Hindlimb muscle (tissue), 1 donor: ENCODE results near the gene SRCAP. TPM values are rescaled to one million over a fixed set of nuclear protein-coding genes. Genes with fewer than 3 reads are reported as not detected.
A peak's percentile ranks its signal among the peaks of the same experiment; 100 is the strongest.

ENCODE experiments used
- DNase-seq: peaks from one replicate; pipeline ENCODE4 v3.0.0-alpha.2; 2013
- polyA plus RNA-seq: library from polyadenylated mRNA; unstranded; fragments of 120-200 nt; gene quantifications from one replicate; pipeline ENCODE4 v1.2.1, GENCODE V29; 2013; ENCODE audit not compliant: insufficient read length

SRCAP gene
- polyA plus RNA-seq, 1 donor = 36.1 TPM

GRCh38 chr16:30777591-30778297 is 78.8 kb downstream of the SRCAP start:
- no peak for DNase-seq

- no peak for DNase-seq
Observed at GRCh38 chr16:30778549-30779244, 79.7 kb downstream of the SRCAP start.

- DNase-seq = no peak
Observed at GRCh38 chr16:30779596-30779995, 80.6 kb downstream of the SRCAP start.

- no peak for DNase-seq
Observed at GRCh38 chr16:30780021-30780420, 81.0 kb downstream of the SRCAP start.

GRCh38 chr16:30780549-30780948 is 81.6 kb downstream of the SRCAP start:
- no peak for DNase-seq

GRCh38 chr16:30782486-30783279 is 83.7 kb downstream of the SRCAP start:
- no peak for DNase-seq

GRCh38 chr16:30783280-30784109 is 84.5 kb downstream of the SRCAP start:
- DNase-seq = no peak

GRCh38 chr16:30784215-30784614 is 85.2 kb downstream of the SRCAP start:
- DNase-seq = no peak

GRCh38 chr16:30785126-30786106 is 86.4 kb downstream of the SRCAP start:
- no peak for DNase-seq

- no peak for DNase-seq
Observed at GRCh38 chr16:30786115-30786935, 87.4 kb downstream of the SRCAP start.

- DNase-seq = peak; percentile 84
Observed at GRCh38 chr16:30786936-30787612, 88.1 kb downstream of the SRCAP start, which contains the start of gene ZNF629. Gene ZNF629 (minus strand): TSS chr16:30787205. CDS start chr16:30784482, 2,723 bp downstream.

GRCh38 chr16:30787613-30788378 is 88.8 kb downstream of the SRCAP start:
- no peak for DNase-seq

Other genes starting within 250 kb of the SRCAP start
- 4.1 TPM for gene ITGAL, start 226.4 kb upstream of the SRCAP start, polyA plus RNA-seq
- gene ZNF768, start 172.6 kb upstream of the SRCAP start, polyA plus RNA-seq = 31.0 TPM
- 7.0 TPM for gene ZNF747, start 164.3 kb upstream of the SRCAP start, polyA plus RNA-seq
- gene ZNF764, start 140.8 kb upstream of the SRCAP start, polyA plus RNA-seq = 9.6 TPM
- gene ZNF688, start 127.5 kb upstream of the SRCAP start, polyA plus RNA-seq = 9.7 TPM
- 12.9 TPM for gene ZNF785, start 113.5 kb upstream of the SRCAP start, polyA plus RNA-seq
- gene ZNF689, start 88.8 kb upstream of the SRCAP start, polyA plus RNA-seq = 7.2 TPM
- 19.8 TPM for gene PRR14, start 48.2 kb upstream of the SRCAP start, polyA plus RNA-seq
- 40.6 TPM for gene FBRS, start 40.7 kb upstream of the SRCAP start, polyA plus RNA-seq
- gene PHKG2, start 49.3 kb downstream of the SRCAP start, polyA plus RNA-seq = 13.6 TPM
- gene CFAP119, start 62.9 kb downstream of the SRCAP start, polyA plus RNA-seq = 2.6 TPM
- 52.3 TPM for gene RNF40, start 63.2 kb downstream of the SRCAP start, polyA plus RNA-seq
- 14.3 TPM for gene ZNF629, start 88.0 kb downstream of the SRCAP start, polyA plus RNA-seq
- 32.7 TPM for gene BCL7C, start 194.9 kb downstream of the SRCAP start, polyA plus RNA-seq
- 13.5 TPM for gene CTF1, start 197.4 kb downstream of the SRCAP start, polyA plus RNA-seq
- gene FBXL19, start 224.4 kb downstream of the SRCAP start, polyA plus RNA-seq = 10.3 TPM
- 9.8 TPM for gene ORAI3, start 249.9 kb downstream of the SRCAP start, polyA plus RNA-seq